GM18873 (cell line): ENCODE measurements around the gene SFTPA2.
A peak's percentile ranks its signal among the peaks of the same experiment; 100 is the strongest.
"Not testable (repeated sequence)": the region's sequence is repeated elsewhere in the genome, so short reads cannot be mapped to it uniquely, and the experiment has no call there.

Experiments
- ATAC-seq: cut with Tn5 transposase; IDR thresholded peaks from one replicate; pipeline ENCODE4 v1.9.1; 2021; ENCODE audit warnings: mild to moderate bottlenecking, moderate library complexity, moderate number of reproducible peaks; ENCODE audit not compliant: unreplicated experiment, low FRiP score

The SFTPA2 gene

GRCh38 chr10:79560160-79560709 lies at the start of gene SFTPA2:
Gene SFTPA2, minus strand, starts transcription at chr10:79560407. Its CDS starts 924 bp downstream, at chr10:79559483.
- no peak for ATAC-seq

GRCh38 chr10:79608505-79609375 lies 48.5 kb upstream of the SFTPA2 start:
- no peak for ATAC-seq

- no peak for ATAC-seq
Measured at GRCh38 chr10:79605308-79605707, 45.1 kb upstream of the SFTPA2 start.

GRCh38 chr10:79604294-79604693 lies 44.1 kb upstream of the SFTPA2 start:
- ATAC-seq, result no peak

GRCh38 chr10:79602953-79603352 lies 42.7 kb upstream of the SFTPA2 start:
- no peak for ATAC-seq

- ATAC-seq, result no peak
Measured at GRCh38 chr10:79601939-79602338, 41.7 kb upstream of the SFTPA2 start.

GRCh38 chr10:79599644-79600043 lies 39.4 kb upstream of the SFTPA2 start:
- ATAC-seq, result not testable (repeated sequence)

- no peak for ATAC-seq
Measured at GRCh38 chr10:79595510-79595909, 35.3 kb upstream of the SFTPA2 start.

GRCh38 chr10:79594565-79594964 lies 34.4 kb upstream of the SFTPA2 start:
- ATAC-seq, result not testable (repeated sequence)

- ATAC-seq, result no peak
Measured at GRCh38 chr10:79593377-79593776, 33.2 kb upstream of the SFTPA2 start.

- no peak for ATAC-seq
Measured at GRCh38 chr10:79588800-79589199, 28.6 kb upstream of the SFTPA2 start.

GRCh38 chr10:79586933-79587332 lies 26.7 kb upstream of the SFTPA2 start:
- ATAC-seq, result no peak

- no peak for ATAC-seq
Measured at GRCh38 chr10:79585870-79586527, 25.8 kb upstream of the SFTPA2 start.

- no peak for ATAC-seq
Measured at GRCh38 chr10:79583488-79584024, 23.3 kb upstream of the SFTPA2 start.

GRCh38 chr10:79582954-79583353 lies 22.7 kb upstream of the SFTPA2 start:
- not testable (repeated sequence) for ATAC-seq

- no peak for ATAC-seq
Measured at GRCh38 chr10:79582096-79582495, 21.9 kb upstream of the SFTPA2 start.

- no peak for ATAC-seq
Measured at GRCh38 chr10:79581044-79581443, 20.8 kb upstream of the SFTPA2 start.

- ATAC-seq, result no peak
Measured at GRCh38 chr10:79579361-79579760, 19.2 kb upstream of the SFTPA2 start.

GRCh38 chr10:79570624-79571023 lies 10.4 kb upstream of the SFTPA2 start:
- not testable (repeated sequence) for ATAC-seq

- ATAC-seq, result no peak
Measured at GRCh38 chr10:79563426-79563825, 3.2 kb upstream of the SFTPA2 start.

GRCh38 chr10:79562135-79562756 lies 2.0 kb upstream of the SFTPA2 start:
- peak; percentile 74 for ATAC-seq
